Fibroblast of villous mesenchyme (primary cell): Measurements from ENCODE around the gene PSMA6. TPM values are rescaled to one million over a fixed set of nuclear protein-coding genes. Genes with fewer than 3 reads are reported as not detected.

Source experiments
- DNase-seq: peaks from one replicate; pipeline ENCODE4 v3.0.0-alpha.2; 2010; ENCODE audit warnings: low read depth
- H3K4me3 ChIP-seq: 2 replicates; pipeline ENCODE4 v1.5.1; 2011; ENCODE audit warnings: low read depth, mild to moderate bottlenecking, low read length
- total RNA-seq: library from RNA; depleted of rRNA; stranded (reverse); fragments of >200 nt; gene quantifications from 2 replicates; pipeline ENCODE4 v1.2.3, GENCODE V29; 2012
- TF ChIP-seq, protein P1 (sequence below): IDR thresholded peaks from 2 replicates; pipeline ENCODE4 v1.5.1; 2012; ENCODE audit warnings: low read depth, mild to moderate bottlenecking, low read length; ENCODE audit not compliant: insufficient read depth

Gene PSMA6
- total RNA-seq, 1 donor, result 256 TPM

DNA sequence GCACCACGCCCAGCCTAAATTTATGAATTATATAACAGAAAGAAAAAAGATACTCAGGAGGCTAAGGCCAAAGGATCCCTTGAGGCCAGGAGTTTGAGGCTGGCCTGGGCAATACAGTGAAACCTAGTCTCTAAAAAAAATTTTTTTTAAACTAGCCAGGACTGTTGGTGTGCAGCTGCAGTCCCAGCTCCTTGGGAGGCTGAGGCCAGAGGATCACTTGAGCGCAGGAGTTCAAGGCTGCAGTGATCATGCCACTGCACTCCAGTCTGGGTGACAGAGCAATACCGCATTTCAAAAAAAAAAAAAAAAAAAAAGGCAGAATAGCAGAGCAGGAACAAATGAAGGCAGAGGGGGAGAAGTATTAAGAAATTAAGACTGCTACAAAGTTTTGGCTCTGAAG, 2.6 kb upstream of the PSMA6 start:
- no peak for DNase-seq
- H3K4me3 ChIP-seq, result no peak overlapping the region
- TF ChIP-seq, protein P1, sequence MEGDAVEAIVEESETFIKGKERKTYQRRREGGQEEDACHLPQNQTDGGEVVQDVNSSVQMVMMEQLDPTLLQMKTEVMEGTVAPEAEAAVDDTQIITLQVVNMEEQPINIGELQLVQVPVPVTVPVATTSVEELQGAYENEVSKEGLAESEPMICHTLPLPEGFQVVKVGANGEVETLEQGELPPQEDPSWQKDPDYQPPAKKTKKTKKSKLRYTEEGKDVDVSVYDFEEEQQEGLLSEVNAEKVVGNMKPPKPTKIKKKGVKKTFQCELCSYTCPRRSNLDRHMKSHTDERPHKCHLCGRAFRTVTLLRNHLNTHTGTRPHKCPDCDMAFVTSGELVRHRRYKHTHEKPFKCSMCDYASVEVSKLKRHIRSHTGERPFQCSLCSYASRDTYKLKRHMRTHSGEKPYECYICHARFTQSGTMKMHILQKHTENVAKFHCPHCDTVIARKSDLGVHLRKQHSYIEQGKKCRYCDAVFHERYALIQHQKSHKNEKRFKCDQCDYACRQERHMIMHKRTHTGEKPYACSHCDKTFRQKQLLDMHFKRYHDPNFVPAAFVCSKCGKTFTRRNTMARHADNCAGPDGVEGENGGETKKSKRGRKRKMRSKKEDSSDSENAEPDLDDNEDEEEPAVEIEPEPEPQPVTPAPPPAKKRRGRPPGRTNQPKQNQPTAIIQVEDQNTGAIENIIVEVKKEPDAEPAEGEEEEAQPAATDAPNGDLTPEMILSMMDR, result no peak

DNA sequence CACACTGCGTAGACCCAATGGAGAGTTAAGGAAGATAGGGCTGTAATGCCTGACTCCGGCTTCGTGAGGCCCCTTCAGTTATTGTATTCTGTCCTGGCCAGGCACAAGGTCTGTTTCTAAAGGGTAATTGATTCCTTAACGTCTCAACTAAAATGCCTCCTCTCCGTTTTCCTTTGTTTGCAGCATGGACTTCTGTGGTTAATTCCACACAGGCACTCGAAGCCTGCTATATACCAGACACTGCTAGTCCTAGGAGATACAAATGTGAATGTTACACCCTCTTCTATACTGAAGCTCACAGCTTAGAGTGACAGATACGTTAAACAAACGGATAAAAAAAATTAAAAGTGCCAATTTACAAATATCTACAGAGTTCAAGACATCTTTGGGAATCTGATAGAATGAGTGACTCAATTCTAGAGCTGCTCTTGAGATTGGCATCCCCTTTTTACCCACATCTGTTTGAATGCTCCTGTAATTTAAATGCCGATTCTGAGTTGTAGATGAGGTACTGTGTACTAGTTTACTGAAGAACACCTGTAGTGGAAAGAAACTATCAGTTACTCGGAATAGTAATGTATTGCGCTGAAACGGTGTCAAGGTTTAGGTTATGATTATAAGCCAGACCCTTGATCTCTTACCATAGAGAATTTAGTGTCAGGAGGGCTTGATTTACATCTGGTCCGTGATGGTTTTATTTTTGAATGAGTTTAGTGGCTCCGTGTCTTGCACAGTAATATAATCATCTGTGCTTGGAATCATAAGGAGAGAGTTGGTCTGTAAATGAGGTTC, 784 bp downstream of the PSMA6 start:
- H3K4me3 ChIP-seq, result peak overlapping the region; percentile 88
- TF ChIP-seq, protein P1, result no peak
- no peak for DNase-seq

DNA sequence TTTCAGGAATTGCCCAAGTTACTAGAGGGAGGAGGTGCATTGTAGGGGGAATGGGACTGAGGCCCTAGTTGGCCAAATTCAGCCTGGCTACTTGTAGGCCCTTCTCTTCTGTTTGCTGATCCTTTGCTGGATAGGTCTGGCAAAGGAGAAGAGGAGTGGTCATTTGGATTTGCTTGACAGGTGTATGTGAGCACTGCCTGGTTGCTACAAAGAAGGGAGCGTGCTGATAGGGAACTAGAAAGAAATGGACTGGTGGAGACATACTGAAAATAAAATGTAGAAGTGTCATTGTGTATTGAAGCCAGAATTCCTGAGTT, 3.6 kb downstream of the PSMA6 start:
- TF ChIP-seq, protein P1, result no peak
- no peak overlapping the region for H3K4me3 ChIP-seq
- DNase-seq, result no peak

DNA sequence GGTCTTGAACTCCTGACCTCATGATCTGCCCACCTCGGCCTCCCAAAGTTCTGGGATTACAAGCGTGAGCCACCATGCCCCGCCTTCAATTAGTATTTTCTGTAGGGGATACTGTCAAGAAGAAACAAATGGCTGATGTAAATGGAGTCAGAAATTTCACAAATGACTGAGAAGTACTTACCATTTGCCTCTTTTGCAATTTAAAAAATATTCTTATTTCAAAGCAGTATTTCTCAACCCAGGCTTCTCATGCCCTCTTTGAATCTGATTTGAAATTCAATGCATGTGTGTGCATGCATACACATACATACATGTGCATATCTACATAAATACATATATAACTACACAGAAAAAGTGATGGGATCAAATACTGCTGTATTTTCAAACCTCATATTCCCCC, 4.4 kb downstream of the PSMA6 start:
- peak; percentile 8 for DNase-seq
- no peak overlapping the region for H3K4me3 ChIP-seq
- TF ChIP-seq, protein P1, result no peak

DNA sequence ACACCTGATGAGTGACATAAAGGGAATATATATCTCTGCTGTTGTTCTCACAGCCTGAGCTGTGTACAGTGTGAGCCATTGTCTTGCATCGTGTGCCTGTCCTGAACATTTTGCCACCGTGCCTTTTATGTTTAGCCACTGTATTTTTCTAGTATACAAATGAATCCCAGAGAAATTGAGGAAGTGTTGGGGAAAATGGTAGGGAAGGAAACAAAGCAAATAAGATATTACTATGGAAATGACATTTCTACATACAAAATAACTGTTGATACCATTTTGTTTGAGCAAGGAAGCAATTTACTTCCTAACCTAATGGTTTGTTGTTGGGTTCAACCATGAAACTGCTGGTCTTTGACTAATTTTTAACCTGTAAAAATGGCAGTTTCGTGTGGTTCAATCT, 5.5 kb downstream of the PSMA6 start:
- no peak overlapping the region for H3K4me3 ChIP-seq
- TF ChIP-seq, protein P1, result no peak
- no peak for DNase-seq

DNA sequence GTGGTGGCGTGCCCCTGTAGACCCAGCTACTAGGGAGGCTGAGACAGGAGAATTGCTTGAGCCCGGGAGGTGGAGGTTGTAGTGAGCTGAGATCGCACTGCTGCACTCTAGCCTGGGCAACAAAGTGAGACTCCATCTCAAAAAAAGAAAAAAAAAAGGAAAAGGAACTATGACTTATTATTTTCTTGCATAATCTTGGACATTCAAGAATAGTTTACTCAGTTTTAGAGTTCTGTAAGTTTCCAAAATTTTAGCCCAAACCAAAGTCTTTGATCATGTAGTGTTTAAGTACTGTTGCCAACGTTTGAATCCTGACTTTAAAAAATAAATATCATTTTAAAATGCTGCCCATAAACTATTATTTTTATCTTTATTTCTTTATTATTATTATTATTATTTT, 6.2 kb downstream of the PSMA6 start:
- DNase-seq, result no peak
- TF ChIP-seq, protein P1, result no peak
- no peak overlapping the region for H3K4me3 ChIP-seq

DNA sequence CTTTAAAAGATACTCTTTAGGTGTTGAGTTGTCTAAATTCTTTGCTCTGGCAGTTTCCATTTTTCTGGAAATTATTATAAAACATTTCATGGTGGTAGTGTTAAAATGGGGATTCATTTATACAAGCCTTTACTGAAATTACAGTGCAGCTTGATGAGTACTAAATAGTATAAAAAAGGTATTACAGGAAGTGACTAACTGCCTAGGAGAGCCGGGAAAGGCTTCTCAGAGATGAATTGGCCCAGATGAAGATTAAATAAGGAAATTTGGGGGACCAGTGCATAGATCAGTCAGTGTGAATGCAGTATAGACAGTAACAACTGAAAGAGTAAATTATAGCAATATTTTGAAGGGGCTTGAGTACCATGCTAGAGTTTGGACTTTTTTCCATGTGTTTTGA, 7.5 kb downstream of the PSMA6 start:
- TF ChIP-seq, protein P1, result no peak
- DNase-seq, result no peak
- H3K4me3 ChIP-seq, result no peak overlapping the region
